H9 (cell line): ENCODE results near the gene JMJD1C. TPM values are rescaled to one million over a fixed set of nuclear protein-coding genes. Genes with fewer than 3 reads are reported as not detected.

Source experiments
- DNase-seq: peaks from one replicate; pipeline ENCODE4 v3.0.0-alpha.2; 2017
- H2AFZ ChIP-seq: one replicate; pipeline ENCODE4 v1.6.1; 2013; ENCODE audit warnings: mild to moderate bottlenecking, low read length, control low read depth, moderate library complexity
- H2AK5ac ChIP-seq: 2 replicates; pipeline ENCODE4 v1.6.1; 2013; ENCODE audit warnings: low read length, control low read depth, mixed read lengths; ENCODE audit not compliant: insufficient read length
- H2BK120ac ChIP-seq: one replicate; pipeline ENCODE4 v1.6.1; 2013; ENCODE audit warnings: low read depth, mild to moderate bottlenecking, low read length, control low read depth, inconsistent platforms; ENCODE audit not compliant: poor library complexity, severe bottlenecking
- H2BK12ac ChIP-seq: 2 replicates; pipeline ENCODE4 v1.6.1; 2013; ENCODE audit warnings: low read length, control low read depth, mixed read lengths, low read depth; ENCODE audit not compliant: insufficient read length
- H2BK15ac ChIP-seq: 2 replicates; pipeline ENCODE4 v1.6.1; 2013; ENCODE audit warnings: low read depth, low read length, control low read depth
- H2BK20ac ChIP-seq: one replicate; pipeline ENCODE4 v1.6.1; 2013; ENCODE audit warnings: low read depth, mild to moderate bottlenecking, low read length, control low read depth, inconsistent platforms; ENCODE audit not compliant: poor library complexity, severe bottlenecking
- H2BK5ac ChIP-seq: 2 replicates; pipeline ENCODE4 v1.6.1; 2013; ENCODE audit warnings: low read length, control low read depth, mixed read lengths; ENCODE audit not compliant: insufficient read length
- H3K14ac ChIP-seq: 2 replicates; pipeline ENCODE4 v1.6.1; 2013; ENCODE audit warnings: low read length, control low read depth; ENCODE audit not compliant: insufficient read depth
- H3K18ac ChIP-seq: 2 replicates; pipeline ENCODE4 v1.6.1; 2013; ENCODE audit warnings: low read depth, mild to moderate bottlenecking, mixed read lengths, low read length, control low read depth; ENCODE audit not compliant: insufficient read length
- H3K23ac ChIP-seq: 2 replicates; pipeline ENCODE4 v1.6.1; 2013; ENCODE audit warnings: low read length, control low read depth, mixed read lengths, low read depth; ENCODE audit not compliant: insufficient read length
- H3K23me2 ChIP-seq: 2 replicates; pipeline ENCODE4 v1.6.1; 2013; ENCODE audit warnings: low read depth, mild to moderate bottlenecking, mixed read lengths, low read length, control low read depth; ENCODE audit not compliant: insufficient read length, poor library complexity, severe bottlenecking
- H3K27ac ChIP-seq: 2 replicates; pipeline ENCODE4 v1.5.1; 2013; ENCODE audit warnings: low read length, control low read depth, mixed read lengths, low read depth; ENCODE audit not compliant: insufficient read length
- H3K27me3 ChIP-seq: 2 replicates; pipeline ENCODE4 v1.6.1; 2013; ENCODE audit warnings: low read length, control low read depth, inconsistent platforms; ENCODE audit not compliant: insufficient read depth
- H3K4ac ChIP-seq: 2 replicates; pipeline ENCODE4 v1.6.1; 2013; ENCODE audit warnings: low read depth, mild to moderate bottlenecking, control low read depth, inconsistent platforms, low read length, moderate library complexity
- H3K4me1 ChIP-seq: 2 replicates; pipeline ENCODE4 v1.6.1; 2013; ENCODE audit warnings: low read length, control low read depth, inconsistent platforms; ENCODE audit not compliant: insufficient read depth
- H3K4me2 ChIP-seq: 2 replicates; pipeline ENCODE4 v1.6.1; 2013; ENCODE audit warnings: low read length, control low read depth, mixed read lengths; ENCODE audit not compliant: insufficient read length, insufficient read depth
- H3K56ac ChIP-seq: 2 replicates; pipeline ENCODE4 v1.6.1; 2013; ENCODE audit warnings: low read depth, mild to moderate bottlenecking, mixed read lengths, low read length, control low read depth; ENCODE audit not compliant: insufficient read length
- H3K79me1 ChIP-seq: 2 replicates; pipeline ENCODE4 v1.6.1; 2013; ENCODE audit warnings: low read depth, mild to moderate bottlenecking, moderate library complexity, low read length, control low read depth, inconsistent platforms; ENCODE audit not compliant: insufficient read depth, poor library complexity, severe bottlenecking
- H3K79me2 ChIP-seq: 2 replicates; pipeline ENCODE4 v1.6.1; 2013; ENCODE audit warnings: low read length, control low read depth, inconsistent platforms; ENCODE audit not compliant: insufficient read depth
- H3K9ac ChIP-seq: 2 replicates; pipeline ENCODE4 v1.6.1; 2013; ENCODE audit warnings: low read length, control low read depth, mixed read lengths; ENCODE audit not compliant: insufficient read length; ENCODE audit errors: extremely low read depth
- H3K9me3 ChIP-seq: one replicate; pipeline ENCODE4 v1.6.1; 2013; ENCODE audit warnings: low read depth, low read length, inconsistent platforms; ENCODE audit not compliant: control insufficient read depth
- H3T11ph ChIP-seq: one replicate; pipeline ENCODE4 v1.6.1; 2013; ENCODE audit warnings: mild to moderate bottlenecking, low read length, control low read depth, inconsistent platforms
- H4K20me1 ChIP-seq: one replicate; pipeline ENCODE4 v1.6.1; 2013; ENCODE audit not compliant: control insufficient read depth, insufficient read length, insufficient read depth
- H4K5ac ChIP-seq: 2 replicates; pipeline ENCODE4 v1.6.1; 2013; ENCODE audit warnings: low read depth, mild to moderate bottlenecking, mixed read lengths, low read length, control low read depth; ENCODE audit not compliant: insufficient read length
- H4K8ac ChIP-seq: replicated peaks from 2 replicates; pipeline ENCODE4 v1.6.1; 2013; ENCODE audit warnings: low read length, control low read depth, mixed read lengths, low read depth; ENCODE audit not compliant: insufficient read length
- H4K91ac ChIP-seq: 2 replicates; pipeline ENCODE4 v1.6.1; 2013; ENCODE audit warnings: low read depth, mild to moderate bottlenecking, moderate library complexity, mixed read lengths, low read length, control low read depth; ENCODE audit not compliant: insufficient read length
- H3K27ac Mint-ChIP-seq, 3 experiments: 2 replicates in 2 of 3; 3 replicates in 1 of 3; pipeline ENCODE4 v1.8.0; 2020 to 2021; ENCODE audit warnings: mixed read lengths in 3 of 3, mild to moderate bottlenecking in 1 of 3, moderate library complexity in 1 of 3
- H3K27me3 Mint-ChIP-seq: 2 replicates; pipeline ENCODE4 v1.8.0; 2021; ENCODE audit warnings: low read depth, mild to moderate bottlenecking, moderate library complexity, mixed read lengths
- H3K36me3 Mint-ChIP-seq, 3 experiments: 2 replicates in 2 of 3; 3 replicates in 1 of 3; pipeline ENCODE4 v1.8.0; 2020 to 2021; ENCODE audit warnings: low read depth in 3 of 3, mixed read lengths in 3 of 3; ENCODE audit not compliant: insufficient read depth in 1 of 3
- H3K4me1 Mint-ChIP-seq, 2 experiments: 2 replicates each; pipeline ENCODE4 v1.8.0; 2020; ENCODE audit warnings: mixed read lengths in 2 of 2
- H3K4me3 Mint-ChIP-seq, 2 experiments: 2 replicates in 1 of 2; 3 replicates in 1 of 2; pipeline ENCODE4 v1.8.0; 2020 to 2021; ENCODE audit warnings: mild to moderate bottlenecking in 2 of 2, mixed read lengths in 2 of 2, moderate library complexity in 1 of 2
- H3K9me3 Mint-ChIP-seq, 2 experiments: 2 replicates in 1 of 2; 3 replicates in 1 of 2; pipeline ENCODE4 v1.8.0; 2020; ENCODE audit warnings: mild to moderate bottlenecking in 2 of 2, mixed read lengths in 2 of 2, moderate library complexity in 1 of 2
- CTCF ChIP-seq: fragments of 200-600 bp; sonication (generic); conservative IDR thresholded peaks from 3 replicates; pipeline ENCODE4 v1.8.0; 2021; ENCODE audit warnings: antibody characterized with exemption, mild to moderate bottlenecking
- WGBS: extraction: QIAGEN DNeasy Blood & Tissue Kit; methylation state at CpG from one replicate; pipeline ENCODE4 v1.1.7; 2013; ENCODE audit warnings: missing lambda C conversion rate, low lambda C conversion rate, mixed read lengths; ENCODE audit not compliant: insufficient read length; ENCODE audit errors: extremely low coverage; 5-methylcytosine and 5-hydroxymethylcytosine counted together
- total RNA-seq: library from RNA; stranded (reverse); gene quantifications from 2 replicates; pipeline ENCODE4 v1.2.1, GENCODE V29; 2021

The JMJD1C gene
- total RNA-seq, 1 experiment from 2014 or later = 200 TPM

GRCh38 chr10:63468947-63469346 lies 3.2 kb upstream of the JMJD1C start:
- no peaks in the 10 kb centered on the region for H3K9me3 ChIP-seq
- H3K14ac ChIP-seq = no peak overlapping the region
- no peak overlapping the region for H2AFZ ChIP-seq
- no peak overlapping the region for H4K8ac ChIP-seq
- no peak overlapping the region for H4K5ac ChIP-seq
- no peak overlapping the region for H4K91ac ChIP-seq
- H3K4ac ChIP-seq = no peak overlapping the region
- Mint-ChIP-seq H3K36me3 (no peaks in the 10 kb centered on the region), H3K9me3 (peaks cover 0 to 3% of the 10 kb centered on the region in 2 experiments; a peak in 1 of 5 replicates), H3K27ac (no peak overlapping the region), H3K4me1 (peaks cover 26 to 32% of the 10 kb centered on the region in 2 experiments), H3K4me3 (no peak overlapping the region), H3K27me3 (no peaks in the 10 kb centered on the region; the same call in 1 of the 2 replicates)
- H3T11ph ChIP-seq = no peak overlapping the region
- H2AK5ac ChIP-seq = no peak overlapping the region
- H4K20me1 ChIP-seq = peaks cover 3% of the 10 kb centered on the region
- no peak overlapping the region for H3K18ac ChIP-seq
- H3K27me3 ChIP-seq = no peaks in the 10 kb centered on the region
- H3K4me2 ChIP-seq = no peak overlapping the region
- no peak overlapping the region for H3K56ac ChIP-seq
- no peak for DNase-seq
- no peak overlapping the region for H3K9ac ChIP-seq
- H3K23ac ChIP-seq = no peak overlapping the region
- H3K27ac ChIP-seq = no peak overlapping the region
- H2BK120ac ChIP-seq = no peak overlapping the region
- H3K4me1 ChIP-seq = no peaks in the 10 kb centered on the region
- TF ChIP-seq CTCF = no peak
- no peaks in the 10 kb centered on the region; the same call in 1 of the 2 replicates for H3K79me2 ChIP-seq
- peaks cover 4% of the 10 kb centered on the region for H3K23me2 ChIP-seq
- no peak overlapping the region for H2BK20ac ChIP-seq
- H2BK12ac ChIP-seq = no peak overlapping the region
- no CpG with 5 or more reads among the region's 1 CpG for WGBS
- no peak overlapping the region for H2BK15ac ChIP-seq
- no peaks in the 10 kb centered on the region for H3K79me1 ChIP-seq
- H2BK5ac ChIP-seq = no peak overlapping the region
